ENCODE data around the gene HIVEP1. TPM values are rescaled to one million over a fixed set of nuclear protein-coding genes. Genes with fewer than 3 reads are reported as not detected.

The HIVEP1 gene
- total RNA-seq, 3 donors from 2014 or later, result 24.8 to 41.3 (median 27.2) TPM

DNA sequence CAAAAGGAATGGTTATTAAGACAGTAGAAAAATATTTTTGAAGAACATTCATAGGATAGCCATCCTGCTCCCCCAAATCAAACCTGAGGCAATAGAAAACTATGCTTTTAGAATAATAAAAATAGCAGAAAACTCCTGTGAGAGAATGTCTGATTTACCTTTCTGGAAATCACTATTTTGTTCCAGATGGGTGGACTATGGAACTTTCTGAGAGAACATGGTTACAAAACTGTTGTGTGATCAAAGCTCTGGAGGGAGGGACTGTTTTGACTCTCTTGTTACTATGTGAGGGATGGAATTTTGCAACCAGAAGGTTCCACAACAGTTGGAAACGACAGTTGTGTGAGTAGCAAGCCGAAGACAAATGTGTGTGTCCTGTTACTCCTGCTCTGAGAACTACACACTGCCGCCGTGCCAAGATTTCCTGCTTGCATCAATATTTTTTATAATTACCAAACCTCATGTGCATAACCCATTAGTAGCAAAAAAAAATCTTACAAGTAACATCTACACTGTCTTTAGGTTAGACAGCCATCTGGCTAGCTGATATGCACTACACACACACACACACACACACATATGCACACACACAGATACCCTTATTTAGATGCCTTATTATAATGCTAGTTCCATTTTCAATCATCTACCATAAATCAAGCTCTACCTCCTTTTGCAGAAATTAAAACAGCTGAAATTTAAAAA lies 11.0 kb upstream of the HIVEP1 start:
- intact Hi-C loops (cut with DNase I; ENCODE audit: low total_unique reads), result no loop called here
- H3K4me3 ChIP-seq, result no peak overlapping the region

DNA sequence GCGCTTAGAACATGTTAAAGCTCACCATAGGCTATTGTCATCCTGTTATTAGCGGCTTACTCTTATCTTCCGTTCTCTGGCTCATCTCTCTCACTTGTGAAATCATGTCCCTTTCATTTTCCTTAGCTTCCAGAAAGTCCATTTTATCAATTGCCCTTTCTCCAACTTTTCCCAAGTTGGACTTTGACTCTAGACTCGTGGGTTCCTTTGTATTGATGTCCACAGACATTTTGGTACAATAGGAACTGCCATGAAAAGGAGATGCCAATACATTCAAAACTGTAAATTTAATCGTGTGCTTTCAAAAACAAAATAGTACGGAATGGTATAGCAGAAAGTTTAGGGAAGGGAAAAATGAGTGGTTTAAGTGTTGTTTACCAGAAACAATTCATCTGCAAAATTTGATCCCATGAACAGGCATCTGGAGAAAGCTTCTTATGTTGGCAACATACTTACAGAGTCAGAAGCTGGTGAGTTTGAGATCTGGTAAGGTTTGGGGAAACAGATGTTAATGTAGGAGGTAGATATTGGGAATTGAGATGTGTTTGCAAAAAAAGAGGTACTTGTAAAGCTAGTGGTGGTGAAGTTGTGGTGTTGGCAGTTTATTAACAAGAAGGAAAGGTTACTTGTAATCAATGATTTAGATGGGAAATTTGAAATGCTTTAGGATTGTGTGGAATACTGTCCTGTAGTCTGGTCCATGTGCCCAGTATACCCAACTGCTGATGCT lies 10.2 kb upstream of the HIVEP1 start:
- intact Hi-C loops (cut with DNase I; ENCODE audit: low total_unique reads), result no loop called here
- TF ChIP-seq POLR2AphosphoS5 (IDR thresholded peaks at IDR 0.05), result no peak
- TF ChIP-seq POLR2A (IDR thresholded peaks at IDR 0.05), result no peak
- TF ChIP-seq, protein P1, sequence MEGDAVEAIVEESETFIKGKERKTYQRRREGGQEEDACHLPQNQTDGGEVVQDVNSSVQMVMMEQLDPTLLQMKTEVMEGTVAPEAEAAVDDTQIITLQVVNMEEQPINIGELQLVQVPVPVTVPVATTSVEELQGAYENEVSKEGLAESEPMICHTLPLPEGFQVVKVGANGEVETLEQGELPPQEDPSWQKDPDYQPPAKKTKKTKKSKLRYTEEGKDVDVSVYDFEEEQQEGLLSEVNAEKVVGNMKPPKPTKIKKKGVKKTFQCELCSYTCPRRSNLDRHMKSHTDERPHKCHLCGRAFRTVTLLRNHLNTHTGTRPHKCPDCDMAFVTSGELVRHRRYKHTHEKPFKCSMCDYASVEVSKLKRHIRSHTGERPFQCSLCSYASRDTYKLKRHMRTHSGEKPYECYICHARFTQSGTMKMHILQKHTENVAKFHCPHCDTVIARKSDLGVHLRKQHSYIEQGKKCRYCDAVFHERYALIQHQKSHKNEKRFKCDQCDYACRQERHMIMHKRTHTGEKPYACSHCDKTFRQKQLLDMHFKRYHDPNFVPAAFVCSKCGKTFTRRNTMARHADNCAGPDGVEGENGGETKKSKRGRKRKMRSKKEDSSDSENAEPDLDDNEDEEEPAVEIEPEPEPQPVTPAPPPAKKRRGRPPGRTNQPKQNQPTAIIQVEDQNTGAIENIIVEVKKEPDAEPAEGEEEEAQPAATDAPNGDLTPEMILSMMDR (IDR thresholded peaks at IDR 0.05), result no peak
- no peak overlapping the region for H3K27ac ChIP-seq
- no peak overlapping the region for H3K4me3 ChIP-seq
- no peaks in the 10 kb centered on the region for H3K4me1 ChIP-seq
- no peaks in the 10 kb centered on the region for H3K27me3 ChIP-seq
- no peaks in the 10 kb centered on the region for H3K36me3 ChIP-seq
- no peak for DNase-seq (ENCODE audit: low spot score in 2 of 2)
- no peaks in the 10 kb centered on the region for H3K9me3 ChIP-seq

More for the DNA sequence above, 11.0 kb upstream of the HIVEP1 start:
- TF ChIP-seq, protein P1 (IDR thresholded peaks at IDR 0.05), result no peak
- TF ChIP-seq POLR2AphosphoS5 (IDR thresholded peaks at IDR 0.05), result peak in 1 of 3 donors; percentile 28
- H3K36me3 ChIP-seq, result no peaks in the 10 kb centered on the region
- H3K27me3 ChIP-seq, result no peaks in the 10 kb centered on the region
- no peaks in the 10 kb centered on the region for H3K4me1 ChIP-seq
- H3K27ac ChIP-seq, result no peak overlapping the region
- H3K9me3 ChIP-seq, result no peaks in the 10 kb centered on the region
- no peak for DNase-seq (ENCODE audit: low spot score in 2 of 2)

DNA sequence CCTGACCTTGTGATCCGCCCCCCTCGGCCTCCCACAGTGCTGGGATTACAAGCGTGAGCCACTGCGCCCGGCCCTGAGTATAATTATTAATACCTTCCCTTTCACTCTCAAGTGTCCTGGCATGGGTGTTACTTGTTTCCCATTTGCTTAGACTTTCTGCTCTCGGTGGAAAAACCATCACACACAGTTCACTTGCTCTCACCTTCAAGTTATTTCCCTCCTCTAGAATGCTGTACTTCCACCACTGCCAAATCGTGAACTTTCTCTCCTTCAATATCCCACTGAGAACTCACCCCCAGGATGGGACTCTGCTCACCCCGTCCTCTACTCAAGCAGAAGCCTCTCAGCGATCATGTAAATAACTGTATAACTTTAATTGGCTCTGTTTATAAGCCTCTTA lies 4.6 kb upstream of the HIVEP1 start:
- Histone ChIP-seq H3K4me1 (no peaks in the 10 kb centered on the region), H3K27me3 (no peaks in the 10 kb centered on the region), H3K36me3 (no peaks in the 10 kb centered on the region), H3K9me3 (no peaks in the 10 kb centered on the region), H3K27ac (peak overlapping the region; percentile 97 to 100), H3K4me3 (no peak overlapping the region)
- TF ChIP-seq, protein P1 (IDR thresholded peaks at IDR 0.05), result no peak
- TF ChIP-seq POLR2A (IDR thresholded peaks at IDR 0.05) (no peak), POLR2AphosphoS5 (IDR thresholded peaks at IDR 0.05) (no peak)
- intact Hi-C loops (cut with DNase I; ENCODE audit: low total_unique reads), result no loop called here
- no peak for DNase-seq (ENCODE audit: low spot score in 2 of 2)

DNA sequence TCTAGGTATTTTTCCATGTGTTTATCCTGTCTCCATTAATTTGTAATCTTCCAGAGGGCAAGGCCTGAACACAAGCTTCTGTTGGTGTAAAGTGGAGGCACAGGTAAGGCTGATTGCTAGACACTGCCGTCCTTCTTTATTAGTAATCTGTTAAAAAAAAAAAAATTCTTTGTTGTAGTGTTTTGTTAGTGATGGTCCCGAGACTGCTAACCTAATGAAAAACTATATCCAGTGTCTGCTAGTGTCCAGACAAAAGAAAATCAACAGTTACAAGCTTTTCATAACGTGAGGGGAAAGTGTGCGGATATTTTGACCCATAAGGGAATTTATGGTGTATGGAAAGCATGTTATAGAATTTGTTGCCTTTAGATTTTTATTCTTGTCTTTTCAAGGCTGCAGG lies 4.2 kb upstream of the HIVEP1 start:
- peak overlapping the region; percentile 97 to 100 for H3K27ac ChIP-seq
- no peaks in the 10 kb centered on the region for H3K36me3 ChIP-seq
- H3K4me3 ChIP-seq, result peak overlapping the region; percentile 61 to 88 (median 79)
- H3K4me1 ChIP-seq, result no peaks in the 10 kb centered on the region
- intact Hi-C loops (cut with DNase I; ENCODE audit: low total_unique reads), result no loop called here
- no peaks in the 10 kb centered on the region for H3K27me3 ChIP-seq
- DNase-seq (ENCODE audit: low spot score in 2 of 2), result no peak
- no peak for TF ChIP-seq POLR2A (IDR thresholded peaks at IDR 0.05)
- TF ChIP-seq, protein P1 (IDR thresholded peaks at IDR 0.05), result no peak
- no peak for TF ChIP-seq POLR2AphosphoS5 (IDR thresholded peaks at IDR 0.05)
- H3K9me3 ChIP-seq, result no peaks in the 10 kb centered on the region
